EH (cell line): Measurements from ENCODE around the gene TNS3.
A peak's percentile ranks its signal among the peaks of the same experiment; 100 is the strongest.

Source experiments
- DNase-seq: peaks from one replicate; pipeline ENCODE4 v3.0.0-alpha.2; 2015; ENCODE audit warnings: low read depth

The TNS3 gene

GRCh38 chr7:47303695-47304453 lies 278.0 kb downstream of the TNS3 start:
- no peak for DNase-seq

- no peak for DNase-seq
Observed at GRCh38 chr7:47303014-47303694, 278.8 kb downstream of the TNS3 start.

DNA sequence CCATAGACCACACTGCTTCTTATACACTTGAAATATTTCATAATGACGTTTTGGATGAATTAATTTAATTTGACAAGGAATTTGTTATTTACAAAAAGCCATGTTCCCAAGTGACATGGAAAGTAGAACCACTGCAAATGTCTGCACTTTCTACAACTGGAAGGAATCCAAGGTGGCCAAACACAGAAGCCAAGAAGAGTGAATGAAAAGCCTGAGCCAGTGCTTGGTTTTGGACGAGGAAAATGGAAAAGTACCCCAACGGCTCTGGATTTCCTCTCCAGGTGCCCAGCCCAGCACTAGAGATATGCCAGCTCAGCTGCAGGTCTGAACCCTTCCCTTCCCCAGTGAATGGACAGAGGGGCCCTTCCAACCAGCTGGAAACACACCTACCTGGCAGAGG lies 279.4 kb downstream of the TNS3 start:
- no peak for DNase-seq

- no peak for DNase-seq
Observed at GRCh38 chr7:47301657-47302295, 280.1 kb downstream of the TNS3 start.

- DNase-seq: no peak
Observed at GRCh38 chr7:47301105-47301477, 280.8 kb downstream of the TNS3 start.

DNA sequence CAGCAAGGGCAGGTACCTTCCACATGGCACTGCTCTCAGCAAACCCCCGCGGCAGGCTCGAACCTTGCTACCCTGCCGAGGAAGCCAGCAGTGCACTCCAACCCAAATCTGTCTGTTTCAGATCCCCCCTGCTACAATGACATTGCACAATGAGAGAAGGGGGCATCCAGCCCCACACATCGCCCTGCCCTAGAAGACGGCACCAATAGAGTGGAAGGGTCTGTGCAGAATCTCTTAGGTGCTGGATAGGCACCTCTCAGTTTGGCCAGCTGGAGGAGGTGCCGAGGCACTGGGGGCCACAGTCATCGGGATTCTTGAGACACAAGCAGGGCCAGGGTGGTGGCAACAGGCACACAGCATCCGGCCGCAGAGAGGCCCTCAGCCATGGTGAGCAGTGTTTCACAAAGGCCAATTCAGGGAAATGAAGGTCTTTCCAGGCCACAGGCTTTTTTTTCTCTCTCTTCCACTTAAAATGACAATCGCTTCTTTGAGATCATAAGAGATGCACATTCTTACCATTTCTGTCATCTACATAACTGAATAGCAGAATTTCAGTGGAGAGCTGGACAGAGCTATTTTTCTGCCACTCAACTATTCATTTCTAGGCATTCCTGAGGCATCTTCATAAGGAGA lies 281.3 kb downstream of the TNS3 start:
- no peak for DNase-seq

- DNase-seq: no peak
Observed at GRCh38 chr7:47299496-47299895, 282.4 kb downstream of the TNS3 start.

DNA sequence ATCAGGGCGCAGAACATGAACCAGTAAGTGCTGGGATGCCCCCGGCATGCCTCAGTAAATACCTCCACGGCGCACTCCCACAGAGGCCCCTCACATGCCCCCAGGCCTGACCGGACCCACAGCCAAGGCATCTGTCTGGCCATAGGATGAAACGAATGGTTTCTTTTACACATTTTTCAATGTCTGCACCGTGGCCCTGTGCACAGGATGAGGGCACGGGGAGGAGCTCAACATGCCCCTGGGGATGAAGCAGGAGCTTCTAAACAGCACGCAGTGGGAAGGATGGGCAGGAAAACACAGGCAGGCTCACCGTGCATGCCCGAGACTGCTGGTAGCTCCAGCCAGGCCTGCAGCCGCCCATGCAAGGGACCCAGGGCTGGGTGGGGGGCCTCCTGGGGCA lies 283.3 kb downstream of the TNS3 start:
- no peak for DNase-seq

- no peak for DNase-seq
Observed at GRCh38 chr7:47297120-47297519, 284.8 kb downstream of the TNS3 start.

GRCh38 chr7:47295606-47296005 lies 286.3 kb downstream of the TNS3 start:
- no peak for DNase-seq

GRCh38 chr7:47294556-47295222 lies 287.2 kb downstream of the TNS3 start:
- no peak for DNase-seq

GRCh38 chr7:47293884-47294555 lies 287.9 kb downstream of the TNS3 start:
- peak; percentile 72 for DNase-seq

DNA sequence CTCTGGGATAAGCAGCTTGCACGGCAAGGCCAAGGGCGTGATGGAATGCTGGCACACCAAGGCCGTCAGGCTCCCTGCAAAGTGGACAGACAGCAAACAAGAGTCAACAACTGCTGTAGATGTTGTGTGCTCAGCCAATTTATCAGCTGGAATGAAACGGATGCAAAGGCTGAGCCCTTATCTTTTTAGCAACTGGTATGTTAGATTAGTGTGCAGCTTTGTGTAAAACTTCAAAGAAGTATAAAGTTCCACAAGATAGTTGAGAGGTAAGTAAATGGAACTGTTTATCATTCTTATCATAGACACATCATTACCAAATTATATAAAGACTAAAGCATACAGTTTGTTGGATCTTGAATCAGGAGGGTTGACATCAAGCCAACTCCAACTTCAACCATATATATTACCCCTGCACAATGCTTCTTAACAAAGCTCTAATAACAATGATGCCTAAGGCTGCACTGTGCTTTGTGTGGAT lies 289.0 kb downstream of the TNS3 start:
- no peak for DNase-seq

- peak; percentile 98 for DNase-seq
Observed at GRCh38 chr7:47291461-47292081, 290.3 kb downstream of the TNS3 start.

DNA sequence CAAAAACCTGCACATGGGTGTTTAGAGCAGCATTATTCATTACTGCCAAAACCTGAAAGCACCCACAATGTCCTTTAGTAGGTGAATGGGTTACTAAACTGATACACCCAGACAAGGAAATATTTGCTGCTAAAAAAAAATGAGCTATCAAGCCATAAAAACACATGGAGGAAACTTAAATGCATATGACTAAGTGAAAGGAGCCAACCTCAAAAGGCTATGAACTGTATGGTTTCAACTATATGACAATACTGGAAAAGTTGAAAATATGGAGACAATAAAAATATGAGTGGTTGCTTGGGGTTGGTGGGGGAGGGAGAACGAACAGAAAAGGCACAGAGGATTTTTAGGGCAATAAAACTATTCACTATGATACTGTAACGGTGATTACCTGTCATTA lies 291.0 kb downstream of the TNS3 start:
- no peak for DNase-seq

GRCh38 chr7:47290466-47290865 lies 291.4 kb downstream of the TNS3 start:
- peak; percentile 11 for DNase-seq

- DNase-seq: no peak
Observed at GRCh38 chr7:47288060-47288459, 293.9 kb downstream of the TNS3 start.

- peak; percentile 96 for DNase-seq
Observed at GRCh38 chr7:47285860-47286491, 295.9 kb downstream of the TNS3 start.

- no peak for DNase-seq
Observed at GRCh38 chr7:47284691-47285635, 296.9 kb downstream of the TNS3 start.
